Gastrocnemius medialis (tissue), 4 donors: Measurements from ENCODE around the gene FTH1. TPM values are rescaled to one million over a fixed set of nuclear protein-coding genes. Genes with fewer than 3 reads are reported as not detected.

Source experiments
- ATAC-seq, 2 donors: fragments of 150-250 bp; one replicate each; pipeline ENCODE4 v1.9.1; 2016
- DNase-seq, 2 donors: peaks; one replicate each; pipeline ENCODE4 v3.0.0-alpha.2; 2019
- H3K27ac ChIP-seq, 4 donors: fragments of 200-600 bp; sonication (generic); 1 replicate in 1 of 4; 2 replicates in 3 of 4; pipeline ENCODE4 v1.5.1; 2016 to 2018; ENCODE audit warnings: mild to moderate bottlenecking in 2 of 4, moderate library complexity in 1 of 4
- H3K27me3 ChIP-seq, 3 donors: fragments of 200-600 bp; sonication (generic) in 2 of 3; 1 replicate in 1 of 3; 2 replicates in 2 of 3; pipeline versions ENCODE4 v1.5.1 to v1.6.0; 2016 to 2019; ENCODE audit warnings: mild to moderate bottlenecking in 1 of 3, moderate library complexity in 1 of 3
- H3K36me3 ChIP-seq, 2 donors: fragments of 200-600 bp; sonication (generic) in 1 of 2; one replicate each; pipeline ENCODE4 v1.5.1; 2017 to 2018
- H3K4me1 ChIP-seq, 2 donors: fragments of 200-600 bp; sonication (generic) in 1 of 2; one replicate each; pipeline ENCODE4 v1.5.1; 2016 to 2017; ENCODE audit warnings: mild to moderate bottlenecking in 2 of 2
- H3K4me3 ChIP-seq, 4 donors: fragments of 200-600 bp; sonication (generic) in 3 of 4; 1 replicate in 1 of 4; 2 replicates in 3 of 4; pipeline ENCODE4 v1.5.1; 2016 to 2019; ENCODE audit warnings: mild to moderate bottlenecking in 2 of 4
- H3K9me3 ChIP-seq, 3 donors: fragments of 200-600 bp; sonication (generic) in 2 of 3; 1 replicate in 1 of 3; 2 replicates in 2 of 3; pipeline ENCODE4 v1.5.1; 2016 to 2019
- POLR2A ChIP-seq, 2 donors: fragments of 450-650 bp; IDR thresholded peaks; one replicate each; pipeline ENCODE4 v1.6.1; 2017; ENCODE audit warnings: antibody characterized with exemption in 2 of 2, mild to moderate bottlenecking in 2 of 2, moderate library complexity in 2 of 2
- in situ Hi-C, 4 donors: fragments of 200-750 bp; cut with MboI; loops; one replicate each; pipeline versions ENCODE4 v1.15.0 to v1.8.0; 2017; ENCODE audit warnings: low sequenced_read_pairs in 4 of 4
- intact Hi-C: fragments of 100-400 bp; cut with DNase I; formaldehyde crosslinking; loops from one replicate; pipeline ENCODE4 v1.15.1; 2023; ENCODE audit warnings: low total_unique reads
- total RNA-seq, 4 donors: library from RNA; depleted of rRNA; stranded (reverse); fragments of >200 nt; gene quantifications; one replicate each; pipeline versions ENCODE4 v1.1.0 to v1.2.3, GENCODE V29; 2016
- TF ChIP-seq, protein P1 (sequence below), 5 experiments: fragments of 450-650 bp in 3 of 5; fragments of 200-600 bp in 2 of 5; sonication (generic) in 2 of 5; IDR thresholded peaks in 4 of 5; conservative IDR thresholded peaks in 1 of 5; 1 replicate in 4 of 5; 2 replicates in 1 of 5; pipeline ENCODE4 v1.5.1; 2016 to 2019; ENCODE audit warnings: antibody characterized with exemption in 5 of 5, mild to moderate bottlenecking in 3 of 5, moderate library complexity in 3 of 5

The FTH1 gene
- total RNA-seq, 4 donors from 2014 or later = 1,340 to 3,366 (median 1,705) TPM

- peaks cover 16 to 17% of the 10 kb centered on the region in 2 donors for H3K4me1 ChIP-seq
- H3K27ac ChIP-seq = peak overlapping the region; percentile 55 to 83 (median 73)
- in situ Hi-C loops = no loop called here
- H3K36me3 ChIP-seq = no peaks in the 10 kb centered on the region
- intact Hi-C loops = no loop called here
- TF ChIP-seq, protein P1, sequence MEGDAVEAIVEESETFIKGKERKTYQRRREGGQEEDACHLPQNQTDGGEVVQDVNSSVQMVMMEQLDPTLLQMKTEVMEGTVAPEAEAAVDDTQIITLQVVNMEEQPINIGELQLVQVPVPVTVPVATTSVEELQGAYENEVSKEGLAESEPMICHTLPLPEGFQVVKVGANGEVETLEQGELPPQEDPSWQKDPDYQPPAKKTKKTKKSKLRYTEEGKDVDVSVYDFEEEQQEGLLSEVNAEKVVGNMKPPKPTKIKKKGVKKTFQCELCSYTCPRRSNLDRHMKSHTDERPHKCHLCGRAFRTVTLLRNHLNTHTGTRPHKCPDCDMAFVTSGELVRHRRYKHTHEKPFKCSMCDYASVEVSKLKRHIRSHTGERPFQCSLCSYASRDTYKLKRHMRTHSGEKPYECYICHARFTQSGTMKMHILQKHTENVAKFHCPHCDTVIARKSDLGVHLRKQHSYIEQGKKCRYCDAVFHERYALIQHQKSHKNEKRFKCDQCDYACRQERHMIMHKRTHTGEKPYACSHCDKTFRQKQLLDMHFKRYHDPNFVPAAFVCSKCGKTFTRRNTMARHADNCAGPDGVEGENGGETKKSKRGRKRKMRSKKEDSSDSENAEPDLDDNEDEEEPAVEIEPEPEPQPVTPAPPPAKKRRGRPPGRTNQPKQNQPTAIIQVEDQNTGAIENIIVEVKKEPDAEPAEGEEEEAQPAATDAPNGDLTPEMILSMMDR (IDR thresholded peaks at IDR 0.05 in 4 of 5, conservative IDR thresholded peaks at IDR 0.05 in 1 of 5) = no peak
- TF ChIP-seq POLR2A (IDR thresholded peaks at IDR 0.05) = peak in 1 of 2 donors; percentile 13
- H3K9me3 ChIP-seq = no peaks in the 10 kb centered on the region
- peak; percentile 75 to 77 for ATAC-seq
- H3K27me3 ChIP-seq = peaks cover 8 to 13% (median 9%) of the 10 kb centered on the region in 3 donors
- no peak overlapping the region for H3K4me3 ChIP-seq
- DNase-seq = peak; percentile 67 to 81
Observed at GRCh38 chr11:61923166-61924063, 44.0 kb downstream of the FTH1 start.

DNA sequence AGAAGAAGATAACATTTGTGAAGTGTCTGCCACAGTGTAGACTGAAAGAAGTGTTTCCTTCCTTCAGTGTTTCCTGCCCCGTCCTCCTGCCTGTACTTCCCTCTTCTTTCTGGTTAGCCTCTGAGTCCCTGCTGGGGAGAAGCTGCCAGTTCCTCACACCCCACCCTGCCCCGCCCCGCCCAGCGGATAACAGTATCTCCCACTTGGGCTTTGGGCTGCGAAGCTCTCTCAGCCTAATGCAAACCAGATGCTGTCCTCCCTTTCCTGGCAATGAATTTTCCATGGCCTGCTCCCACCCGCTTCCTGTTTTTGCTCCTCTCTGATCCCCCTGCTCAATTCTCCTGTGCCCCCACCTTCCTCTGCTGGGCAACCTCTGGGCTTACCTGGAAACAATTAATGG lies 44.9 kb downstream of the FTH1 start:
- H3K27ac ChIP-seq = peak overlapping the region; percentile 68 to 83 (median 73)
- H3K27me3 ChIP-seq = peaks cover 14 to 21% (median 16%) of the 10 kb centered on the region in 3 donors
- H3K4me1 ChIP-seq = peaks cover 17 to 21% of the 10 kb centered on the region in 2 donors
- H3K4me3 ChIP-seq = no peak overlapping the region
- intact Hi-C loops (no loop called here), in situ Hi-C loops (no loop called here)
- ATAC-seq = peak; percentile 55 to 63
- H3K9me3 ChIP-seq = no peaks in the 10 kb centered on the region
- TF ChIP-seq, protein P1 (IDR thresholded peaks at IDR 0.05 in 4 of 5, conservative IDR thresholded peaks at IDR 0.05 in 1 of 5) = no peak
- no peak for TF ChIP-seq POLR2A (IDR thresholded peaks at IDR 0.05)
- no peaks in the 10 kb centered on the region for H3K36me3 ChIP-seq
- peak; percentile 72 to 87 for DNase-seq

DNA sequence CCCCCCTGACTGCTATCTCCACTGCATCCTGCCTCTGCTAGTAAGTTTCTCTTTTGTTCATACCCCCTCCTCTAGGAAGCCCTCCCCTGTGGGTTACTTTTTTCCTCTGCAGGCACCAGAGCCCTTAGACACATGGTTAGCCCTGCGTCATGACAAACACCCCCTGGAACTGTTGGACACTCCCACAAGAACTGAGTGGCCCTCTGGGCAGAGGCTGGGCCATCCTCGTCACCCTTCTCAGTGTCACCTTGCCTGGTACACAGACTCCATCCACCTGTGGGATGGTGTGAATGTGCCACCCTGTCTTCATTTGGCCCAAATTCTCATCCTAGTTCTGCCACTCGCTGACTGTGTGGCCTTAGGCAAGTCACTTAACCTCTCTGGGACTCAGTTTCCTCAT lies 46.0 kb downstream of the FTH1 start:
- no peak for TF ChIP-seq POLR2A (IDR thresholded peaks at IDR 0.05)
- TF ChIP-seq, protein P1 (IDR thresholded peaks at IDR 0.05 in 4 of 5, conservative IDR thresholded peaks at IDR 0.05 in 1 of 5) = no peak
- Histone ChIP-seq H3K9me3 (no peaks in the 10 kb centered on the region), H3K4me3 (no peak overlapping the region), H3K4me1 (peaks cover 17 to 21% of the 10 kb centered on the region in 2 donors), H3K36me3 (no peaks in the 10 kb centered on the region), H3K27ac (peak overlapping the region in 1 of 4 donors; percentile 83), H3K27me3 (peaks cover 14 to 21% (median 16%) of the 10 kb centered on the region in 3 donors)
- peak in 1 of 2 donors; percentile 9 for DNase-seq
- in situ Hi-C loops = no loop called here
- no peak for ATAC-seq
- intact Hi-C loops = no loop called here

- intact Hi-C loops (no loop called here), in situ Hi-C loops (no loop called here)
- TF ChIP-seq, protein P1 (IDR thresholded peaks at IDR 0.05 in 4 of 5, conservative IDR thresholded peaks at IDR 0.05 in 1 of 5) = no peak
- TF ChIP-seq POLR2A (IDR thresholded peaks at IDR 0.05) = no peak
- no peaks in the 10 kb centered on the region for H3K36me3 ChIP-seq
- no peaks in the 10 kb centered on the region for H3K9me3 ChIP-seq
- peak overlapping the region; percentile 49 to 77 (median 68) for H3K27ac ChIP-seq
- H3K4me3 ChIP-seq = no peak overlapping the region
- H3K27me3 ChIP-seq = peaks cover 14 to 21% (median 16%) of the 10 kb centered on the region in 3 donors
- peaks cover 17 to 21% of the 10 kb centered on the region in 2 donors for H3K4me1 ChIP-seq
- DNase-seq (peak in 1 of 2 donors; percentile 6), ATAC-seq (no peak)
Observed at GRCh38 chr11:61919705-61920631, 47.5 kb downstream of the FTH1 start.
